Panc1 (cell line): Measurements from ENCODE around the gene MAP2K4.

ENCODE experiments used
- CTCF ChIP-seq: fragments of 450-650 bp; IDR thresholded peaks from 2 replicates; pipeline ENCODE4 v1.5.1; 2017; ENCODE audit warnings: mild to moderate bottlenecking
- POLR2AphosphoS5 ChIP-seq: IDR thresholded peaks from 2 replicates; pipeline ENCODE4 v1.6.1; 2012; ENCODE audit warnings: mild to moderate bottlenecking, low read depth, low read length, moderate library complexity
- REST ChIP-seq, 2 experiments: IDR thresholded peaks; 2 replicates each; pipeline ENCODE4 v1.6.1; 2011 to 2012; ENCODE audit warnings: low read depth in 2 of 2, control low read depth in 1 of 2, low read length in 1 of 2, mild to moderate bottlenecking in 1 of 2, moderate library complexity in 1 of 2; ENCODE audit not compliant: insufficient read depth in 1 of 2
- SIN3A ChIP-seq: IDR thresholded peaks from 2 replicates; pipeline ENCODE4 v1.6.1; 2012; ENCODE audit warnings: low read depth, mild to moderate bottlenecking, low read length, moderate library complexity, borderline replicate concordance; ENCODE audit not compliant: insufficient read depth
- TCF7L2 ChIP-seq: IDR thresholded peaks from 2 replicates; pipeline ENCODE4 v1.6.1; 2011; ENCODE audit warnings: mild to moderate bottlenecking, low read depth, low read length, inconsistent platforms

DNA sequence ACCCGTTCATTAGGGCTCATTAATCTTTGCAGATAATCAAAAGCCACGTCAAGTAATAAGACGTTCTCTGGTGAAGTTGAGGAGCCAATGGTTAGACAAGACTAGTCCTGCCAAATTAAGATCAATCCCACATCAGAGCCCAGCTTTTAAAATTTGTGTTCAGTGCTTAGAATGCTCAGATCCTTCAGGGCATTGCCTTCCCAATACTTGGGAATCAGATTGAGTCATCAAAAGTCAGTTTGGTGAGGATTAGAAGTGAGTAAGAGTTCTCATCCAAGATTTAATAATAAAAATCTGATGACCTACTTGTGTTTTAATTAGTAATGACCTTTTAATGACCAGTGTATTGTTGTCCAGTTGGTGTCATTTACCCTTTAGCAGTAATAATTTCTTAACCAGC is 19.8 kb downstream of the MAP2K4 start:
- TF ChIP-seq CTCF (no peak), REST (IDR thresholded peaks at IDR 0.05; ENCODE audit: insufficient read depth in 1 of 2, low read depth in 2 of 2, low read length in 1 of 2) (no peak), POLR2AphosphoS5 (no peak), SIN3A (no peak), TCF7L2 (no peak)
